ENCODE measurements around the gene UBTD2.

The UBTD2 gene

DNA sequence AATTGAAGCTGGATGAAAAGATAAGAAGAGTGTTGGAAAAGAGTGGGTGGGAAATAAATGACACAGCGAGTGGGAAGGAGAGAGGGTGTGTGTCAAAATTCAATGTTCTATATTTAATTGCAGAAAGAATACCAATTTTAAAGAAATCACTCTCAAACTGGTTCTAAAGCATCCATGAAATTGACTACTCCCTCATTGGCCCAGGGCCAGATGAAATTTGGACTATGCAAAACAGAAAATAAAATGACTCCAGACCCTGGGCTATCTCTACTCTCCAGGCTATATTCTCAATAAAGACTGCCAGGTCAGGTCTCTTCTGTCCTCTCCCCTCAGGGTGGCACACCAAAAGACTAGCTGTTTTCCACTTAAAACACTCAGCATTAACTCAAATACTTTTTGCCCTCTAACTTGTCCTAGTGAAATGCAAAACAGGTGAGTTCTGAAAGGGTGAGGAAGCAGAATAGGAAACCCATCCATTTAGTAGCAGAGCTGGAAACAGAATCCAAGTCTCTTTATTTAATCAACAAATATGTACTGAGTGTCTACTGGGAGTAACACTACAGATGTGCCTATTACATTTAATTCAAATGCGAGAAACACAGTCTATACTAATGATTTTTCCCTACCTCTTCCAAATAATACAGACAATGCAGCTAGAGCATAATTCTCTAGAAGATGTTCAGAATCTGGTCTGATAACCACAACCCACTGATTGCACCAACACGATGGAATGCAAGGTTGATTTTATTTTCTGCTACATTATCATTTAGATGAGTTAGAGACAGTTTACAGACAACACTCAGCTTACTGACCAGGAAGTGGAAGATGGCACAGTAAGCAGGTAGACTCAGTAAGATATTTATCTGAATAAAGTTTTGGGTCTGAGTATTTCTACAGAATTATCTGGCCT, 47.5 kb downstream of the UBTD2 start:
- POLR2A ChIA-PET: no interaction called here
- Histone ChIP-seq H3K36me3 (ENCODE audit: control insufficient read depth in 2 of 2, insufficient read depth in 1 of 2, low read length in 2 of 2) (peaks cover 12 to 26% of the 10 kb centered on the region in 2 experiments; a peak in 2 of 3 replicates), H3K9me3 (ENCODE audit: control insufficient read depth, insufficient read depth, low read depth, low read length) (no peaks in the 10 kb centered on the region), H3K27ac (ENCODE audit: extremely low read depth, low read depth, low read length) (no peak overlapping the region), H3K4me1 (ENCODE audit: control insufficient read depth, insufficient read depth, low read length) (peaks cover 12% of the 10 kb centered on the region), H3K4me3 (ENCODE audit: low read depth, low read length) (no peak overlapping the region)
- no peak for TF ChIP-seq GLIS2 (tag by site-specific recombination; IDR thresholded peaks at IDR 0.05)
- no peak for TF ChIP-seq ZNF324 (tag by site-specific recombination; IDR thresholded peaks at IDR 0.05)
- no peak for TF ChIP-seq ZBTB17 (tag by site-specific recombination; IDR thresholded peaks at IDR 0.05)
- TF ChIP-seq, protein P1, sequence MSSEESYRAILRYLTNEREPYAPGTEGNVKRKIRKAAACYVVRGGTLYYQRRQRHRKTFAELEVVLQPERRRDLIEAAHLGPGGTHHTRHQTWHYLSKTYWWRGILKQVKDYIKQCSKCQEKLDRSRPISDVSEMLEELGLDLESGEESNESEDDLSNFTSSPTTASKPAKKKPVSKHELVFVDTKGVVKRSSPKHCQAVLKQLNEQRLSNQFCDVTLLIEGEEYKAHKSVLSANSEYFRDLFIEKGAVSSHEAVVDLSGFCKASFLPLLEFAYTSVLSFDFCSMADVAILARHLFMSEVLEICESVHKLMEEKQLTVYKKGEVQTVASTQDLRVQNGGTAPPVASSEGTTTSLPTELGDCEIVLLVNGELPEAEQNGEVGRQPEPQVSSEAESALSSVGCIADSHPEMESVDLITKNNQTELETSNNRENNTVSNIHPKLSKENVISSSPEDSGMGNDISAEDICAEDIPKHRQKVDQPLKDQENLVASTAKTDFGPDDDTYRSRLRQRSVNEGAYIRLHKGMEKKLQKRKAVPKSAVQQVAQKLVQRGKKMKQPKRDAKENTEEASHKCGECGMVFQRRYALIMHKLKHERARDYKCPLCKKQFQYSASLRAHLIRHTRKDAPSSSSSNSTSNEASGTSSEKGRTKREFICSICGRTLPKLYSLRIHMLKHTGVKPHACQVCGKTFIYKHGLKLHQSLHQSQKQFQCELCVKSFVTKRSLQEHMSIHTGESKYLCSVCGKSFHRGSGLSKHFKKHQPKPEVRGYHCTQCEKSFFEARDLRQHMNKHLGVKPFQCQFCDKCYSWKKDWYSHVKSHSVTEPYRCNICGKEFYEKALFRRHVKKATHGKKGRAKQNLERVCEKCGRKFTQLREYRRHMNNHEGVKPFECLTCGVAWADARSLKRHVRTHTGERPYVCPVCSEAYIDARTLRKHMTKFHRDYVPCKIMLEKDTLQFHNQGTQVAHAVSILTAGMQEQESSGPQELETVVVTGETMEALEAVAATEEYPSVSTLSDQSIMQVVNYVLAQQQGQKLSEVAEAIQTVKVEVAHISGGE (tag by site-specific recombination; conservative IDR thresholded peaks at IDR 0.05; ENCODE audit: low read depth): no peak
- TF ChIP-seq ZNF660 (tag by site-specific recombination; IDR thresholded peaks at IDR 0.05): no peak
- TF ChIP-seq BCL11B (tag by site-specific recombination; IDR thresholded peaks at IDR 0.05; ENCODE audit: low read depth): no peak
- TF ChIP-seq EGR2 (tag by site-specific recombination; IDR thresholded peaks at IDR 0.05; ENCODE audit: low read depth): peak; percentile 36; the same call in 1 of the 2 replicates
- no peak for TF ChIP-seq ZNF560 (tag by site-specific recombination; IDR thresholded peaks at IDR 0.05; ENCODE audit: borderline replicate concordance)
- CTCF ChIA-PET: no interaction called here

DNA sequence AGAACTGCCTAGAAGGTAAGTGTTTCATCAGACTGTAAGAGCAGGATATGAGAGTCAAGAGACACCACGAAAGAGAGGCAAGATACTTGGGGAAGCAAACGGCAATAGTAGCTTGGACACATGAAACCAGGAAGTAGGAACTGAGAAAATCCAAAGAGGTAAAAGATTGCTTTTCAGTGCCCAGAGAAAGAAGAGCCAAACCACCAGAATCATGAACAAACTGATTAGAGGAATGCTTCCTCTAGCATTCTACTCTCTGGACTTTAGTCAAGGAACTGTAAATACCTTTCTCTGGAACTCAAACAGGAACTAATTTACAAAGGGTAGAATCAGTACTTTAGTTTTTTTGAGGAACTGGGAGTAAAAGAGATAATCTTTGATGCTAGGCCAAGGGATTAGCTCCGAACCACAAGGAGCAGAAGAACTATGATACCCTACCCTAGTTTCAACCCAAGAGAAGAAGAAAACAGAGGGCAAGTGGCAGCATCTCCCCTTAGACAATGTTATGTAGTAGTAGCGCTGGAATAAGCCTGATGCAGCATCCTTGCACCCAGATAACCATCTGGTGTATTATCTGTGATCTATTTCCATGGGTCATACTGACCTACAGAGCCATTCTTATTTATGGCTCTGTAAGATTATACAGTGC, 48.3 kb downstream of the UBTD2 start:
- Histone ChIP-seq H3K27ac (ENCODE audit: extremely low read depth, low read depth, low read length) (no peak overlapping the region), H3K4me3 (ENCODE audit: low read depth, low read length) (no peak overlapping the region), H3K4me1 (ENCODE audit: control insufficient read depth, insufficient read depth, low read length) (peaks cover 12% of the 10 kb centered on the region), H3K36me3 (ENCODE audit: control insufficient read depth in 2 of 2, insufficient read depth in 1 of 2, low read length in 2 of 2) (peaks cover 15 to 34% of the 10 kb centered on the region in 2 experiments; a peak in 2 of 3 replicates), H3K9me3 (ENCODE audit: control insufficient read depth, insufficient read depth, low read depth, low read length) (no peaks in the 10 kb centered on the region)
- ChIA-PET CTCF (interaction anchor here (0.6 kb wide), 1 partner anchor 1237 kb away, joined by 3 read pairs; no protein-coding TSS in a partner anchor), POLR2A (no interaction called here)
- no peak for TF ChIP-seq ZNF155 (tag by site-specific recombination; IDR thresholded peaks at IDR 0.05)
- TF ChIP-seq WT1 (tag by site-specific recombination; IDR thresholded peaks at IDR 0.05): no peak
- no peak for TF ChIP-seq ZNF561 (tag by site-specific recombination; IDR thresholded peaks at IDR 0.05; ENCODE audit: borderline replicate concordance)
- no peak for TF ChIP-seq ZNF24 (tag by site-specific recombination; IDR thresholded peaks at IDR 0.05)
- TF ChIP-seq ZNF426 (tag by site-specific recombination; IDR thresholded peaks at IDR 0.05): no peak
- TF ChIP-seq, protein P2, sequence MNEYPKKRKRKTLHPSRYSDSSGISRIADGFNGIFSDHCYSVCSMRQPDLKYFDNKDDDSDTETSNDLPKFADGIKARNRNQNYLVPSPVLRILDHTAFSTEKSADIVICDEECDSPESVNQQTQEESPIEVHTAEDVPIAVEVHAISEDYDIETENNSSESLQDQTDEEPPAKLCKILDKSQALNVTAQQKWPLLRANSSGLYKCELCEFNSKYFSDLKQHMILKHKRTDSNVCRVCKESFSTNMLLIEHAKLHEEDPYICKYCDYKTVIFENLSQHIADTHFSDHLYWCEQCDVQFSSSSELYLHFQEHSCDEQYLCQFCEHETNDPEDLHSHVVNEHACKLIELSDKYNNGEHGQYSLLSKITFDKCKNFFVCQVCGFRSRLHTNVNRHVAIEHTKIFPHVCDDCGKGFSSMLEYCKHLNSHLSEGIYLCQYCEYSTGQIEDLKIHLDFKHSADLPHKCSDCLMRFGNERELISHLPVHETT (tag by site-specific recombination; IDR thresholded peaks at IDR 0.05): no peak
- TF ChIP-seq KLF8 (tag by site-specific recombination; IDR thresholded peaks at IDR 0.05): no peak
- TF ChIP-seq, protein P3, sequence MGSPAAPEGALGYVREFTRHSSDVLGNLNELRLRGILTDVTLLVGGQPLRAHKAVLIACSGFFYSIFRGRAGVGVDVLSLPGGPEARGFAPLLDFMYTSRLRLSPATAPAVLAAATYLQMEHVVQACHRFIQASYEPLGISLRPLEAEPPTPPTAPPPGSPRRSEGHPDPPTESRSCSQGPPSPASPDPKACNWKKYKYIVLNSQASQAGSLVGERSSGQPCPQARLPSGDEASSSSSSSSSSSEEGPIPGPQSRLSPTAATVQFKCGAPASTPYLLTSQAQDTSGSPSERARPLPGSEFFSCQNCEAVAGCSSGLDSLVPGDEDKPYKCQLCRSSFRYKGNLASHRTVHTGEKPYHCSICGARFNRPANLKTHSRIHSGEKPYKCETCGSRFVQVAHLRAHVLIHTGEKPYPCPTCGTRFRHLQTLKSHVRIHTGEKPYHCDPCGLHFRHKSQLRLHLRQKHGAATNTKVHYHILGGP (tag by site-specific recombination; IDR thresholded peaks at IDR 0.05): no peak
- TF ChIP-seq ZNF184 (tag by site-specific recombination; IDR thresholded peaks at IDR 0.05): no peak
- no peak for TF ChIP-seq KLF9 (tag by site-specific recombination; IDR thresholded peaks at IDR 0.05; ENCODE audit: low read depth)
- TF ChIP-seq ZFHX2 (tag by site-specific recombination; conservative IDR thresholded peaks at IDR 0.05): no peak
- TF ChIP-seq, protein P4, sequence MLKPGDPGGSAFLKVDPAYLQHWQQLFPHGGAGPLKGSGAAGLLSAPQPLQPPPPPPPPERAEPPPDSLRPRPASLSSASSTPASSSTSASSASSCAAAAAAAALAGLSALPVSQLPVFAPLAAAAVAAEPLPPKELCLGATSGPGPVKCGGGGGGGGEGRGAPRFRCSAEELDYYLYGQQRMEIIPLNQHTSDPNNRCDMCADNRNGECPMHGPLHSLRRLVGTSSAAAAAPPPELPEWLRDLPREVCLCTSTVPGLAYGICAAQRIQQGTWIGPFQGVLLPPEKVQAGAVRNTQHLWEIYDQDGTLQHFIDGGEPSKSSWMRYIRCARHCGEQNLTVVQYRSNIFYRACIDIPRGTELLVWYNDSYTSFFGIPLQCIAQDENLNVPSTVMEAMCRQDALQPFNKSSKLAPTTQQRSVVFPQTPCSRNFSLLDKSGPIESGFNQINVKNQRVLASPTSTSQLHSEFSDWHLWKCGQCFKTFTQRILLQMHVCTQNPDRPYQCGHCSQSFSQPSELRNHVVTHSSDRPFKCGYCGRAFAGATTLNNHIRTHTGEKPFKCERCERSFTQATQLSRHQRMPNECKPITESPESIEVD (tag by site-specific recombination; IDR thresholded peaks at IDR 0.05): no peak
- no peak for TF ChIP-seq ZNF48 (tag by site-specific recombination; IDR thresholded peaks at IDR 0.05)
- TF ChIP-seq, protein P5, sequence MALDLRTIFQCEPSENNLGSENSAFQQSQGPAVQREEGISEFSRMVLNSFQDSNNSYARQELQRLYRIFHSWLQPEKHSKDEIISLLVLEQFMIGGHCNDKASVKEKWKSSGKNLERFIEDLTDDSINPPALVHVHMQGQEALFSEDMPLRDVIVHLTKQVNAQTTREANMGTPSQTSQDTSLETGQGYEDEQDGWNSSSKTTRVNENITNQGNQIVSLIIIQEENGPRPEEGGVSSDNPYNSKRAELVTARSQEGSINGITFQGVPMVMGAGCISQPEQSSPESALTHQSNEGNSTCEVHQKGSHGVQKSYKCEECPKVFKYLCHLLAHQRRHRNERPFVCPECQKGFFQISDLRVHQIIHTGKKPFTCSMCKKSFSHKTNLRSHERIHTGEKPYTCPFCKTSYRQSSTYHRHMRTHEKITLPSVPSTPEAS (tag by site-specific recombination; IDR thresholded peaks at IDR 0.05): no peak
